Spinal cord (tissue), 10 donors: ENCODE data around the gene MYL11. TPM values are rescaled to one million over a fixed set of nuclear protein-coding genes. Genes with fewer than 3 reads are reported as not detected.

Experiments used
- DNase-seq, 6 donors: peaks; one replicate each; pipeline versions ENCODE4 v3.0.0 to v3.0.0-alpha.2; 2013 to 2015; ENCODE audit warnings: low spot score in 6 of 6, low read depth in 4 of 6
- H3K27ac ChIP-seq: one replicate; pipeline ENCODE4 v1.5.1; 2013; ENCODE audit warnings: low read depth, low read length, control low read depth
- H3K27me3 ChIP-seq: one replicate; pipeline ENCODE4 v1.6.1; 2013; ENCODE audit warnings: low read length; ENCODE audit not compliant: control insufficient read depth, insufficient read depth
- H3K36me3 ChIP-seq: one replicate; pipeline ENCODE4 v1.6.1; 2013; ENCODE audit warnings: low read length; ENCODE audit not compliant: control insufficient read depth, insufficient read depth
- H3K4me1 ChIP-seq: one replicate; pipeline ENCODE4 v1.6.1; 2013; ENCODE audit warnings: low read length; ENCODE audit not compliant: control insufficient read depth, insufficient read depth
- H3K4me3 ChIP-seq: one replicate; pipeline ENCODE4 v1.5.1; 2013; ENCODE audit warnings: low read depth, low read length, control low read depth
- H3K9me3 ChIP-seq: one replicate; pipeline ENCODE4 v1.6.1; 2013; ENCODE audit warnings: low read length; ENCODE audit not compliant: control insufficient read depth, insufficient read depth
- whole genome bisulfite sequencing: methylation state at CpG from one replicate; pipeline ENCODE4 v1.1.5; 2013; ENCODE audit warnings: missing lambda C conversion rate; ENCODE audit not compliant: insufficient coverage; 5-methylcytosine and 5-hydroxymethylcytosine counted together
- polyA plus RNA-seq, 2 donors: library from polyadenylated mRNA; unstranded; fragments of 120-200 nt; gene quantifications; one replicate each; pipeline ENCODE4 v1.2.1, GENCODE V29; 2013; ENCODE audit not compliant: insufficient read length in 2 of 2
- small RNA-seq: library from RNA; depleted of rRNA; stranded (forward); fragments of <200 nt; gene quantifications from one replicate; pipeline ENCODE3, GENCODE V24; 2014; ENCODE audit warnings: low replicate concordance
- total RNA-seq, 2 donors: library from RNA; depleted of rRNA in 1 of 2; stranded (reverse); fragments of 120-200 nt in 1 of 2; fragments of >200 nt in 1 of 2; gene quantifications; one replicate each; pipeline versions ENCODE4 v1.2.3 to v1.2.4, GENCODE V29; 2013 to 2014
- donor health status: healthy.

The MYL11 gene
- total and polyA plus RNA-seq, 4 donors, result 1.4 to 11.4 (median 3.2) TPM

GRCh38 chr16:30416047-30416603 is 41.5 kb downstream of the MYL11 start:
- Histone ChIP-seq H3K36me3 (peaks cover 28% of the 10 kb centered on the region), H3K27me3 (no peaks in the 10 kb centered on the region), H3K4me1 (peaks cover 19% of the 10 kb centered on the region), H3K9me3 (no peaks in the 10 kb centered on the region), H3K4me3 (no peak overlapping the region), H3K27ac (no peak overlapping the region)
- no peak for DNase-seq
- 87% methylated on average over 4 of the region's 4 CpGs for WGBS

GRCh38 chr16:30416624-30417528 is 42.3 kb downstream of the MYL11 start:
- peaks cover 19% of the 10 kb centered on the region for H3K4me1 ChIP-seq
- H3K27ac ChIP-seq, result no peak overlapping the region
- H3K4me3 ChIP-seq, result peak overlapping the region; percentile 45
- DNase-seq, result peak in 1 of 6 donors; percentile 78
- H3K9me3 ChIP-seq, result no peaks in the 10 kb centered on the region
- 44% methylated on average over 15 of the region's 18 CpGs for WGBS
- H3K36me3 ChIP-seq, result peaks cover 21% of the 10 kb centered on the region
- H3K27me3 ChIP-seq, result no peaks in the 10 kb centered on the region

GRCh38 chr16:30417529-30418349 is 43.1 kb downstream of the MYL11 start:
- Histone ChIP-seq H3K4me1 (peaks cover 19% of the 10 kb centered on the region), H3K27ac (peak overlapping the region; percentile 69), H3K36me3 (peaks cover 21% of the 10 kb centered on the region), H3K4me3 (peak overlapping the region; percentile 45), H3K9me3 (no peaks in the 10 kb centered on the region), H3K27me3 (no peaks in the 10 kb centered on the region)
- under 1% methylated on average over 140 of the region's 140 CpGs for WGBS
- peak; percentile 75 to 98 (median 84) for DNase-seq

- H3K27ac ChIP-seq, result peak overlapping the region; percentile 69
- DNase-seq, result no peak
- no peaks in the 10 kb centered on the region for H3K9me3 ChIP-seq
- WGBS, result 58% methylated on average over 12 of the region's 31 CpGs
- H3K4me1 ChIP-seq, result peaks cover 19% of the 10 kb centered on the region
- H3K36me3 ChIP-seq, result peaks cover 25% of the 10 kb centered on the region
- peak overlapping the region; percentile 33 for H3K4me3 ChIP-seq
- H3K27me3 ChIP-seq, result no peaks in the 10 kb centered on the region
Measured at GRCh38 chr16:30418350-30419181, 44.0 kb downstream of the MYL11 start.

GRCh38 chr16:30421010-30421409 is 46.4 kb downstream of the MYL11 start:
- H3K27ac ChIP-seq, result no peak overlapping the region
- H3K9me3 ChIP-seq, result no peaks in the 10 kb centered on the region
- DNase-seq, result no peak
- no peak overlapping the region for H3K4me3 ChIP-seq
- H3K27me3 ChIP-seq, result no peaks in the 10 kb centered on the region
- WGBS, result 83% methylated on average over 5 of the region's 5 CpGs
- H3K36me3 ChIP-seq, result peaks cover 41% of the 10 kb centered on the region
- H3K4me1 ChIP-seq, result peaks cover 19% of the 10 kb centered on the region

Small RNA genes within 50 kb of the gene (small RNA-seq; reads per million reads assigned to genes)
- gene RF00406, result 0.18 reads per million

Other genes with a start within 250 kb of the MYL11 start
- gene CORO1A, start 191.2 kb upstream of the MYL11 start, total RNA-seq, result 10 to 100 TPM; 13.8 to 25.8 TPM
- 10 to 100 TPM; 44.8 to 50.6 TPM for gene CORO1A, start 191.2 kb upstream of the MYL11 start, polyA plus RNA-seq
- gene BOLA2B, start 181.1 kb upstream of the MYL11 start, total RNA-seq, result 100 to 1,000 TPM in 1 of 2 donors, 10 to 100 TPM in 1; 10.1 to 102 TPM
- 10 to 100 TPM; 37.8 to 45.9 TPM for gene BOLA2B, start 181.1 kb upstream of the MYL11 start, polyA plus RNA-seq
- 10 to 100 TPM in 1 of 2 donors, 1 to 10 TPM in 1; 4.5 to 24.0 TPM for gene SLX1A, start 180.9 kb upstream of the MYL11 start, total RNA-seq
- gene SLX1A, start 180.9 kb upstream of the MYL11 start, polyA plus RNA-seq, result 10 to 100 TPM; 32.5 to 47.2 TPM
- 10 to 100 TPM in 1 of 2 donors, 1 to 10 TPM in 1; 1.5 to 17.4 TPM for gene SULT1A3, start 175.5 kb upstream of the MYL11 start, total RNA-seq
- 10 to 100 TPM; 16.9 to 21.3 TPM for gene SULT1A3, start 175.5 kb upstream of the MYL11 start, polyA plus RNA-seq
- gene NPIPB13, start 126.3 kb upstream of the MYL11 start, total RNA-seq, result 1 to 10 TPM; 3.0 to 4.3 TPM
- gene NPIPB13, start 126.3 kb upstream of the MYL11 start, polyA plus RNA-seq, result 10 to 100 TPM in 1 of 2 donors, 1 to 10 TPM in 1; 5.6 to 32.5 TPM
- 10 to 100 TPM; 26.7 to 49.9 TPM for gene CD2BP2, start 19.5 kb upstream of the MYL11 start, total RNA-seq
- 10 to 100 TPM; 60.6 to 63.9 TPM for gene CD2BP2, start 19.5 kb upstream of the MYL11 start, polyA plus RNA-seq
- 10 to 100 TPM; 26.0 to 31.4 TPM for gene TBC1D10B, start 4.3 kb upstream of the MYL11 start, total RNA-seq
- 10 to 100 TPM; 65.9 to 74.1 TPM for gene TBC1D10B, start 4.3 kb upstream of the MYL11 start, polyA plus RNA-seq
- gene SEPTIN1, start 7.8 kb downstream of the MYL11 start, total RNA-seq, result under 1 TPM; 0.10 to 0.44 TPM
- gene SEPTIN1, start 7.8 kb downstream of the MYL11 start, polyA plus RNA-seq, result 1 to 10 TPM; 5.0 to 5.9 TPM
- 10 to 100 TPM in 1 of 2 donors, 1 to 10 TPM in 1; 9.5 to 12.1 TPM for gene ZNF48, start 20.6 kb downstream of the MYL11 start, total RNA-seq
- 10 to 100 TPM; 18.6 to 19.2 TPM for gene ZNF48, start 20.6 kb downstream of the MYL11 start, polyA plus RNA-seq
- gene ZNF771, start 32.8 kb downstream of the MYL11 start, total RNA-seq, result 10 to 100 TPM in 1 of 2 donors, 1 to 10 TPM in 1; 8.1 to 13.5 TPM
- 10 to 100 TPM; 19.3 to 20.5 TPM for gene ZNF771, start 32.8 kb downstream of the MYL11 start, polyA plus RNA-seq
- gene DCTPP1, start 55.2 kb downstream of the MYL11 start, total RNA-seq, result 10 to 100 TPM; 18.1 to 23.0 TPM
- gene DCTPP1, start 55.2 kb downstream of the MYL11 start, polyA plus RNA-seq, result 10 to 100 TPM; 47.6 to 49.5 TPM
- gene SEPHS2, start 71.1 kb downstream of the MYL11 start, total RNA-seq, result 10 to 100 TPM in 1 of 2 donors, 1 to 10 TPM in 1; 6.8 to 14.2 TPM
- 10 to 100 TPM; 33.8 to 37.1 TPM for gene SEPHS2, start 71.1 kb downstream of the MYL11 start, polyA plus RNA-seq
- gene ITGAL, start 97.9 kb downstream of the MYL11 start, total RNA-seq, result 1 to 10 TPM; 1.2 to 4.9 TPM
- gene ITGAL, start 97.9 kb downstream of the MYL11 start, polyA plus RNA-seq, result 1 to 10 TPM; 2.5 to 4.8 TPM
- 10 to 100 TPM; 11.2 to 37.4 TPM for gene ZNF768, start 151.8 kb downstream of the MYL11 start, total RNA-seq
- gene ZNF768, start 151.8 kb downstream of the MYL11 start, polyA plus RNA-seq, result 10 to 100 TPM; 54.3 to 55.7 TPM
- gene ZNF747, start 160.1 kb downstream of the MYL11 start, total RNA-seq, result 10 to 100 TPM in 1 of 2 donors, 1 to 10 TPM in 1; 8.8 to 13.1 TPM
- 10 to 100 TPM in 1 of 2 donors, 1 to 10 TPM in 1; 9.2 to 10.6 TPM for gene ZNF747, start 160.1 kb downstream of the MYL11 start, polyA plus RNA-seq
- 10 to 100 TPM in 1 of 2 donors, 1 to 10 TPM in 1; 5.6 to 10.7 TPM for gene ZNF764, start 183.6 kb downstream of the MYL11 start, total RNA-seq
- 10 to 100 TPM in 1 of 2 donors, 1 to 10 TPM in 1; 9.7 to 15.5 TPM for gene ZNF764, start 183.6 kb downstream of the MYL11 start, polyA plus RNA-seq
- gene ZNF688, start 196.9 kb downstream of the MYL11 start, total RNA-seq, result 10 to 100 TPM in 1 of 2 donors, 1 to 10 TPM in 1; 4.5 to 21.3 TPM
- 10 to 100 TPM; 20.4 to 23.0 TPM for gene ZNF688, start 196.9 kb downstream of the MYL11 start, polyA plus RNA-seq
- 10 to 100 TPM; 12.5 to 18.2 TPM for gene ZNF785, start 210.9 kb downstream of the MYL11 start, total RNA-seq
- 10 to 100 TPM; 20.8 to 37.7 TPM for gene ZNF785, start 210.9 kb downstream of the MYL11 start, polyA plus RNA-seq
- gene ZNF689, start 235.6 kb downstream of the MYL11 start, total RNA-seq, result 10 to 100 TPM in 1 of 2 donors, 1 to 10 TPM in 1; 6.5 to 10.0 TPM
- gene ZNF689, start 235.6 kb downstream of the MYL11 start, polyA plus RNA-seq, result 10 to 100 TPM; 15.1 to 15.7 TPM